ENCODE data around the gene CYP26A1. TPM values are rescaled to one million over a fixed set of nuclear protein-coding genes. Genes with fewer than 3 reads are reported as not detected.

CYP26A1 gene
- total and polyA plus RNA-seq, 4 donors: 0.08 to 1.4 (median 0.29) TPM; not detected in 1

- Histone ChIP-seq H3K36me3 (ENCODE audit: control insufficient read depth in 4 of 4, insufficient read depth in 3 of 4, low read depth in 1 of 4, low read length in 3 of 4) (no peaks in the 10 kb centered on the region), H3K9me3 (ENCODE audit: control insufficient read depth in 4 of 4, low read length in 3 of 4) (no peaks in the 10 kb centered on the region), H3K9ac (ENCODE audit: low read depth in 1 of 2, low read length in 2 of 2) (no peak overlapping the region), H3K27me3 (ENCODE audit: control insufficient read depth in 4 of 4, insufficient read depth in 4 of 4, low read length in 3 of 4) (no peaks in the 10 kb centered on the region), H3K27ac (ENCODE audit: low read depth in 1 of 2, low read length in 2 of 2) (no peak overlapping the region), H3K4me3 (ENCODE audit: low read depth in 1 of 3, low read length in 3 of 3) (no peak overlapping the region), H3K4me1 (ENCODE audit: control insufficient read depth in 4 of 4, insufficient read depth in 4 of 4, low read length in 3 of 4) (peaks cover 0 to 37% (median 31%) of the 10 kb centered on the region in 4 donors)
- no peak for TF ChIP-seq JUND (IDR thresholded peaks at IDR 0.05)
- TF ChIP-seq, protein P1, sequence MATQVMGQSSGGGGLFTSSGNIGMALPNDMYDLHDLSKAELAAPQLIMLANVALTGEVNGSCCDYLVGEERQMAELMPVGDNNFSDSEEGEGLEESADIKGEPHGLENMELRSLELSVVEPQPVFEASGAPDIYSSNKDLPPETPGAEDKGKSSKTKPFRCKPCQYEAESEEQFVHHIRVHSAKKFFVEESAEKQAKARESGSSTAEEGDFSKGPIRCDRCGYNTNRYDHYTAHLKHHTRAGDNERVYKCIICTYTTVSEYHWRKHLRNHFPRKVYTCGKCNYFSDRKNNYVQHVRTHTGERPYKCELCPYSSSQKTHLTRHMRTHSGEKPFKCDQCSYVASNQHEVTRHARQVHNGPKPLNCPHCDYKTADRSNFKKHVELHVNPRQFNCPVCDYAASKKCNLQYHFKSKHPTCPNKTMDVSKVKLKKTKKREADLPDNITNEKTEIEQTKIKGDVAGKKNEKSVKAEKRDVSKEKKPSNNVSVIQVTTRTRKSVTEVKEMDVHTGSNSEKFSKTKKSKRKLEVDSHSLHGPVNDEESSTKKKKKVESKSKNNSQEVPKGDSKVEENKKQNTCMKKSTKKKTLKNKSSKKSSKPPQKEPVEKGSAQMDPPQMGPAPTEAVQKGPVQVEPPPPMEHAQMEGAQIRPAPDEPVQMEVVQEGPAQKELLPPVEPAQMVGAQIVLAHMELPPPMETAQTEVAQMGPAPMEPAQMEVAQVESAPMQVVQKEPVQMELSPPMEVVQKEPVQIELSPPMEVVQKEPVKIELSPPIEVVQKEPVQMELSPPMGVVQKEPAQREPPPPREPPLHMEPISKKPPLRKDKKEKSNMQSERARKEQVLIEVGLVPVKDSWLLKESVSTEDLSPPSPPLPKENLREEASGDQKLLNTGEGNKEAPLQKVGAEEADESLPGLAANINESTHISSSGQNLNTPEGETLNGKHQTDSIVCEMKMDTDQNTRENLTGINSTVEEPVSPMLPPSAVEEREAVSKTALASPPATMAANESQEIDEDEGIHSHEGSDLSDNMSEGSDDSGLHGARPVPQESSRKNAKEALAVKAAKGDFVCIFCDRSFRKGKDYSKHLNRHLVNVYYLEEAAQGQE (IDR thresholded peaks at IDR 0.05): no peak
- no peak for TF ChIP-seq HNF4G (IDR thresholded peaks at IDR 0.05)
- no peak for TF ChIP-seq FOXA2 (IDR thresholded peaks at IDR 0.05)
- TF ChIP-seq EGR1 (IDR thresholded peaks at IDR 0.05; ENCODE audit: low read depth in 2 of 2): no peak
- WGBS: 82% methylated on average over 10 of the region's 10 CpGs
- DNase-seq (ENCODE audit: low spot score): no peak
These were observed 8.1 kb downstream of the CYP26A1 start for GRCh38 chr10:93081834-93082233.

GRCh38 chr10:93083743-93084539 lies 10.2 kb downstream of the CYP26A1 start:
- no peak for DNase-seq (ENCODE audit: low spot score)
- peaks cover 0 to 17% (median 13%) of the 10 kb centered on the region in 4 donors for H3K4me1 ChIP-seq (ENCODE audit: control insufficient read depth in 4 of 4, insufficient read depth in 4 of 4, low read length in 3 of 4)
- H3K27ac ChIP-seq (ENCODE audit: low read depth in 1 of 2, low read length in 2 of 2): no peak overlapping the region
- H3K27me3 ChIP-seq (ENCODE audit: control insufficient read depth in 4 of 4, insufficient read depth in 4 of 4, low read length in 3 of 4): no peaks in the 10 kb centered on the region
- no peak overlapping the region for H3K9ac ChIP-seq (ENCODE audit: low read depth in 1 of 2, low read length in 2 of 2)
- H3K9me3 ChIP-seq (ENCODE audit: control insufficient read depth in 4 of 4, low read length in 3 of 4): no peaks in the 10 kb centered on the region
- TF ChIP-seq NR2F2 (IDR thresholded peaks at IDR 0.05): no peak
- TF ChIP-seq GABPA (IDR thresholded peaks at IDR 0.05 in 1 of 2, conservative IDR thresholded peaks at IDR 0.05 in 1 of 2): no peak
- no peak for TF ChIP-seq SP1 (IDR thresholded peaks at IDR 0.05)
- TF ChIP-seq RXRA (IDR thresholded peaks at IDR 0.05): no peak
- TF ChIP-seq TAF1 (conservative IDR thresholded peaks at IDR 0.05): no peak
- TF ChIP-seq JUND (IDR thresholded peaks at IDR 0.05): no peak
- TF ChIP-seq HNF4G (IDR thresholded peaks at IDR 0.05): no peak
- TF ChIP-seq, protein P2, sequence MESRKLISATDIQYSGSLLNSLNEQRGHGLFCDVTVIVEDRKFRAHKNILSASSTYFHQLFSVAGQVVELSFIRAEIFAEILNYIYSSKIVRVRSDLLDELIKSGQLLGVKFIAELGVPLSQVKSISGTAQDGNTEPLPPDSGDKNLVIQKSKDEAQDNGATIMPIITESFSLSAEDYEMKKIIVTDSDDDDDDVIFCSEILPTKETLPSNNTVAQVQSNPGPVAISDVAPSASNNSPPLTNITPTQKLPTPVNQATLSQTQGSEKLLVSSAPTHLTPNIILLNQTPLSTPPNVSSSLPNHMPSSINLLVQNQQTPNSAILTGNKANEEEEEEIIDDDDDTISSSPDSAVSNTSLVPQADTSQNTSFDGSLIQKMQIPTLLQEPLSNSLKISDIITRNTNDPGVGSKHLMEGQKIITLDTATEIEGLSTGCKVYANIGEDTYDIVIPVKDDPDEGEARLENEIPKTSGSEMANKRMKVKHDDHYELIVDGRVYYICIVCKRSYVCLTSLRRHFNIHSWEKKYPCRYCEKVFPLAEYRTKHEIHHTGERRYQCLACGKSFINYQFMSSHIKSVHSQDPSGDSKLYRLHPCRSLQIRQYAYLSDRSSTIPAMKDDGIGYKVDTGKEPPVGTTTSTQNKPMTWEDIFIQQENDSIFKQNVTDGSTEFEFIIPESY (IDR thresholded peaks at IDR 0.05): no peak
- no peak for TF ChIP-seq ATF3 (IDR thresholded peaks at IDR 0.05)
- TF ChIP-seq CTCF (IDR thresholded peaks at IDR 0.05; ENCODE audit: low read depth, low read length, missing input control): no peak
- no peak for TF ChIP-seq MAX (IDR thresholded peaks at IDR 0.05)
- TF ChIP-seq, protein P1 (IDR thresholded peaks at IDR 0.05): no peak
- TF ChIP-seq RAD21 (IDR thresholded peaks at IDR 0.05): no peak
- no peak for TF ChIP-seq YY1 (IDR thresholded peaks at IDR 0.05)
- H3K36me3 ChIP-seq (ENCODE audit: control insufficient read depth in 4 of 4, insufficient read depth in 3 of 4, low read depth in 1 of 4, low read length in 3 of 4): no peaks in the 10 kb centered on the region
- WGBS: 95% methylated on average over 7 of the region's 7 CpGs
- no peak overlapping the region for H3K4me3 ChIP-seq (ENCODE audit: low read depth in 1 of 3, low read length in 3 of 3)

Measured in liver (tissue), 9 donors.